CD4-positive, alpha-beta T cell treated with Interleukin-2 at 100 ng/mL for 4 hours (primary cell): ENCODE measurements around the gene MMS22L.
A peak's percentile ranks its signal among the peaks of the same experiment; 100 is the strongest.
"Not testable (repeated sequence)": the region's sequence is repeated elsewhere in the genome, so short reads cannot be mapped to it uniquely, and the experiment has no call there.

ENCODE experiments used
- DNase-seq: peaks from one replicate; pipeline ENCODE4 v3.0.0-alpha.2; 2020; ENCODE audit warnings: low spot score

The MMS22L gene

DNA sequence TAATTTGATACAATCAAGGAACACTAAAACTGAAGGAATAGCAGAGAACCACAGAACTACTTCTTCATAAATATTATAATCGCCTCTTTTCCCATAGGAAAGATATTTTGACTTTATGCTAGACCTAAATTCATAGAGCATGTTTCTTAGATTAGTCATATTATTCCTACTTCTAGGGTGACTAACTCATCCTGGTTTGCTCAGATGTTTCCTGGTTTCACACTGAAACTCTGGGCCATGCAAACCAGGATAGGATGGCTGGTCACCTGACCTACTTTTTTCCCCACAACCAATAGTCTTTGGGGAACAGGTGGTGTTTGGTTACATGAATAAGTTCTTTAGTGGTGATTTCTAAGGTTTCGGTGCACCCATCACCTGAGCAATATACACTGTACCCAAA is 42.8 kb downstream of the MMS22L start:
- DNase-seq, result no peak

DNA sequence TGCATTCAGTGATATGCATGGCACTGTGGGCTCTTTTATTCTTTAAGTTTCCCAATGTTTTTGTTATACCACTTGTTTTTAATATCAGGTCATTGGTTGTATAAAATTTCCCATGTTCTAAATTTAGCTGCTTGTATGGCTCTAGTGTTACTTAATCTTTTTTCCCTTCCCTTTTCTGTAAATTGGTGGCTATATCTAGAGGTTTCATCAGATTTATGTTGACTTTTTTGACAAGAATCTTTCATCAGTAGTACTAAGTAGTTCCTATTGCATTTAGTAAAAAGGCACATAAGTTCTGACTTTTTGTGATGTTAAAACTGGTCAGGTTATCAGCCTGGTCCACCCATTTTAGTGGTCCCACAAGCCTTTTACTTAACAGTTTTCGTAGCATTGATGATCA is 51.1 kb downstream of the MMS22L start:
- DNase-seq, result no peak

DNA sequence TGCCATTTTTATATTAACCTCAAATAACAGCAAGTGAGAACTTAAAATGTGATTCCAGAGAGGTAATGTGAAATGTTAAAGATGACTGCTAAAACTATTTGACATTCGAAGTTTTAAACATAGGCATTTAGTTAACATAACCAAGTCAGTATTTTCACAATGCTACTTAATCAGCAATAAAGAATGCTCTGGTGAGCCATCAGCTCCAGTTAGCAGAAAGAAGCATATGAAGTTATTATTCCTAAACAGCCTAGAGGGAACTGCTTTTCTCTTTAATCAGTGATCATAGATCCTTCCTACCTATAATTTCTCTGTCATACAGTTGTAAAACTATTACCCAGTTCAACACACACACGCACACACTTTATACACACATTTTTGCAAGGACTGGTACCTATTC is 60.1 kb downstream of the MMS22L start:
- DNase-seq, result no peak

DNA sequence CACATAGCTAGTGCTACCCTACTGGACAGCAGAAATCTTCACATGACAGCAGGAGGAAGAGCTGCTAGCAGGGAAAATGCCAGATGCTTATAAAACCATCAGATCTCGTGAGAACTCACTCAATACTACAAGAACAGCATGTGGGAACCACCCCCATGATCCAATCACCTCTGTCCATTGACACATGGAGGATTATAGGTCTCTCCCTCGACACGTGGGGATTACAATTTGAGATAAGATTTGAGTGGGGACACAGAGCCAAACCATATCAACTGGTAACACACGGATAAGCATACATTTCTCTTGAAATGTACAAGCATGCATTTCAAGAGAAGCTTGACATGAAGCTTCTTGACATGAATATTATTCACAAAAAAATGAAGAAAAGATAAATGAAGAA is 64.1 kb downstream of the MMS22L start:
- DNase-seq, result no peak

DNA sequence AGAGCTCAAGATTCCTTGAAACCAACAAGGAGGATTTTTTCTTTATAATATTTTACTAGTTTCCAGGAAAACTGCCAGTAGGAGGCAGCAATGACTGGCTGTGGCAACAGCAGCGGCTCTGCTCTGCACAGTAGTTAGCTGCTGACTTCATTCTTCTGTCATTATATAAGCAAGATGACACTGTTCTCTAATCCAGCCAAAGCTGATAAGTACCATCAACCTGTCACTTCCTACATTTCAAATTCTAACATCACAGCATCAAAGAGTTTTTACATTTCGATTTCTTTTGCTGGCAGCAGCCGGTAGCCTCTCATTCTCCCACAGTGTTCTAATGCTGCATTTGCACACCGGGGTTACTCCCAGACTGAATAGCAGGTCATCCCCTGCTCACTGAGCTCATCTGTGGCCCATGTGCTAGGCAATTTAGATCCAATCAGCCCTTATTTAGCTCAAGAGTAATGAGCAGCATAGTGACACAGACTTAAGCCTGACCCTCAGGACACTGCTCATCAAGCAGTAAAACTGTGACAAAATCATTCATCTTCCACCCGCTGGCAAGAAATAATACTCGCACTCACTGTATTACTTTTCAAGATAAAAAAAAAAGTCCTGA is 67.8 kb downstream of the MMS22L start:
- no peak for DNase-seq

DNA sequence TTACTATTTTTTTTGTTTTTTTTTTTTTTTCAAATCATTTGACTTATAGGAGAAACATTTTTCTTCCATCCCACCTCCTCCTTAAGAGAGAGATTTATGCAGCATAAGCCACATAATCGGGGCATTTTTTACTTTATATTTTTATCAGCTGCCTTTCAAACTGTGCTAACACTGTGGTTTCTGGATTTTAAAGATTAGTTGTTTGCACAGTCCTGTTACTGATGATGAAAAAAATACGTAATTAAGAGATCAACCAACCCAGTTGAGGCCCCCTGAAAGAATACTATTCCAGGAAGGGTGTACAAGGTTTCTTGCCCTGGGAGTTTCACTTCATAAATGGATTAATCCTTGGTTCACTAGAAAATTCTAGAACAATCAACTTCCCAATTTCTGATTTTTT is 68.3 kb downstream of the MMS22L start:
- DNase-seq, result no peak

DNA sequence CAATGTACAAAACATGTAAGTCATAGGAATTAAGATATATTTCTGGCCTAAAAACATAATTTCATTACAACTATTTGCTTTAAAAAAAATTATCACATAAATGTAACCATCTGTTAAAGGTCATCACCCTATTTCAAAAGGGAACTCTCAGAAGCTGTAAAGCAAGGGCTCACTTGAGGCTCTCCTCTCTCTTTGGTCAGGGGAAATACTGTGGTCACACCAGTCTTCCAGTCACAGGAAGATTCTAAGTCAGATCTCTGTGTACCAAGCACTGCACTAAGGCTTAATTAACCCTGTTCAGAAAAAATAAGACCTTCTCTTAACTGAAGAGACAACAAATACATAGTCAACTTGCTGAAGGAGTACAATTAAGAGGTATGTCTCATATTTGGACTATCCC is 75.6 kb downstream of the MMS22L start:
- no peak for DNase-seq

DNA sequence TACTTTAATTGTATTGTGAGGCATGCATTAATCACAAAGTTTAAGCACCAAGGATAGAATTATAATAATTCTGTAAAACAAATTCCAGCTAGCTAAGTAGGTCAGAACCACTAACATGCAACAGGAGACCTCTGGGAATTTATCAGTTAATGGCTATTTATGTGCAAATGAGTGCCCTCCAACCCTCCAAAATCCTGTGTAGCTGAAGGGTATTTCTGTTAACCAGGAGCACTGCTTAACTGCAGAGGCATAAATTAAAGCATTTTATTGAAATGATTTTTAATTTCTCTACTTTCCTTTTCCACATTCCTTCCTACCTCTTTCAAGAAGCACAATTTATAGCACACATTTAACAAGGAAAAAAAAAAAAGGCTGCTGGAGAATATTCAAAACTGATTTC is 77.0 kb downstream of the MMS22L start:
- DNase-seq, result no peak

DNA sequence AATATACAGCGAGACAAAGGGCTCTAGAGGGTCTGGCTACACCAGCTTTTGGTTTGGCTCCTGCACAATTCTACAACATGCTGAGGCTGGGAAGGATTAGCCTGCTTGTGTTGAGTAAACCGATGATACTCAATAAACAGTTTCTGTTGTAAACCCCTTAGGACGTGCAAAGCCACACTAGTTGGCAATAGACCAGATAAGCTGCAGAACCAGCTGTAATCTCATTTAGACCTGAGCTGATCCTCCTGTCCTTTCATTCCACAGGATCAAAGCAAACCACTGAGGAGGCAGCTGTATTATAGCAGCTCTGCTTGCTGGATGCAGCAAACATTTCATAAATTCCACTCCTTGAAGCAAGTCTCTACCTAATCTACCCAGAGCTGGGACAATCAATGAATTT is 79.7 kb downstream of the MMS22L start:
- no peak for DNase-seq

DNA sequence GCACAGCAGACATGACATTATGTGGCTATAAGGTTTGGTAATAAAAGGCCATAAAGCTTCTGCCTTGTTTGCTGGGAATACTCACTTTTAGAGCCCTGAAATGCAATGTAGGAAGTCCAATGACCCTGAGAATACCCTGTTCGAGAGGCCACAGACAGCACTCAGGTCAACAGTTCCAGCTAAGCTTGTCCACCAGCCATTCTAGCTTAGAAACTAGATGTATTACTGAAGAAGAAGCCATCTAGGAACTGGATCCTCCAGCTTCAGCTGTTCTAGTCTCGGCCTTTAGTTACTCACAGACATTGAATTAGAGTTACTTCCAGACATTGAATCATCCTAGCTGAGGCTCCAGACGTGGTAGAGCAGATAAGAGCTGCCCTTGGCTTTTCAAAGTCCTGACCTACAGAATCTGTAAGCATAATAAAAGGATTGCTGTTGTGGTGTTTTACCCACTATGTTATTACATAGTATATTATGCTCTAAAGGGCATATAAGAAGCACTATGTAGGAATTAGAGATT is 84.9 kb downstream of the MMS22L start:
- DNase-seq, result no peak

DNA sequence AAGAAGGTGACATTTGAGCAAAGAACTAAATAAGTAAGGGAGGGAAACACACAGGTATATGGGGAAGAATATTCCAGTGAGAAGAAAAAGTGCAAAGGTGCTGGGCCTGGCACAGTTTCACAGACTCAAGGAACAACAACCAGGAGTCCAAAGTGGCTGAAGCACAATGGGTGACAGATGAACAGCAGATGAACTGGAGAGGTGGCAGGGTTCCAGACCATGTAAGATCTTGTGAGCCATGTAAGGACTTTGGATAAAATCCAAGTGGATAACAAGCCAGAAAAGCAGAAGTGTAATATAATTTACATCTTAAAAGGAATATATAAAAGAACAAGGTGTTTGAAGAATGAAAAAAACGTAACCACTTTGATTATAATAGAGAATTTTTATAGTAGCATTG is 87.9 kb downstream of the MMS22L start:
- no peak for DNase-seq

DNA sequence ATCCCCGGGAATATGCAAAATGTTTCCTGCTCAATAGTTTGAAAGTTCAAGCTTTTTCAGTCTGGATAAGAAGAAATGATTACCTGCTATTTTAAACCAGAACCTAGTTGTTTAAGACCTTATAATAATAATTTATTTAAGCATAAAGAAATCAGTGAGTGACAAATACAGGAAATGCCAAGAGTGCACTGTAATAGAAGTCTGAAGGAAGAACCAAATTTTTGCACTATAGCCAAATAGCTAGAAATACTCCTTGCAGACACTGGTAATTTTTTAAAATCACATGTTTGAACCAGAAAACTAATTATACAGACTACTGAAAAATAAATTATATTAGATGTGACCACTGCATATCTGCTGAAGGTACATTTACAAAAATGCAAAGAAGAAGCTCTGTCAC is 93.2 kb downstream of the MMS22L start:
- DNase-seq, result no peak

DNA sequence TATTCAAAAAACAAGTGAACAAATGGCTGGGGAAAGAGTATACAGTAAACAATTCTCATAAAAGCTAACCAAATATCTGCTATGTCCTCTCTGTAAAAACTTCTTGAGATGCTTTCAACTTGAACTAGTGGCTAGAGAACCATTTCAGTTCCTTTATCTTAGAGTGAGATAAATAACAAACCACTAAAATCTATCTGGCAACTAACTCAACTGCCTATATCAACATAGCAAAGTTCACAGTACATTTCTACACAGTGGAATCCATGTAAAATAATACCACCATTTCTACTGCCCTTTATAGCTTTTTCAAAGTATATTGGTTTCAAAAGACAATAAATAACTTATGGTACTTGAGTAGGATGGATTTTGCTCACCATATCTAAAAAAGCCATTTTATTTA is 95.1 kb downstream of the MMS22L start:
- no peak for DNase-seq

DNA sequence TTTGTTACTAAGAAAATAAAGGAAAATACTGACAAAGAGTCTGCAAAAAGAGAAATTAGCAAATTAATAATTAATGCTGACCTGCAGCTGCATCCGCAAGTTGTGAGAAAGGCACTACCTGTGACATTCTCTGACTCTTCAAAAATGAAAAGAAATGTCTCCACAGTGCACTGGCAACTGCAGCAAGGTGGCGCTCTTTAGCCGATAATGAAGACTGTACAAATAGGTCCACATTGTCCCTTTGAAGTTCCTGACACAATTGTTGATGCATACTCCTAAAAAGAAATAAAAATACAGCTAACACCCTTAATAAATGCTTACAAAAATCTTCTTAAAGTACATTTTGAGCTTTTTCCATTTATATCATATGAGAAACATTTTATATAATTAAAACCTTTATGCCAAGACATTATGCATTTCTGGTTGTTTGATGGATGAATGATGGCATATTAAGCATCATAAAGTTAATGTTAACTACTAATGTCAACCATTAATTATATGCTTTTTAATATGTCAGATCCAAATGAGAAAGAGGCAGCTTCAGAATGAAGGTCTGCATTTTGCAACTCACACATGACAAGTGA is 96.5 kb downstream of the MMS22L start:
- peak; percentile 68 for DNase-seq

DNA sequence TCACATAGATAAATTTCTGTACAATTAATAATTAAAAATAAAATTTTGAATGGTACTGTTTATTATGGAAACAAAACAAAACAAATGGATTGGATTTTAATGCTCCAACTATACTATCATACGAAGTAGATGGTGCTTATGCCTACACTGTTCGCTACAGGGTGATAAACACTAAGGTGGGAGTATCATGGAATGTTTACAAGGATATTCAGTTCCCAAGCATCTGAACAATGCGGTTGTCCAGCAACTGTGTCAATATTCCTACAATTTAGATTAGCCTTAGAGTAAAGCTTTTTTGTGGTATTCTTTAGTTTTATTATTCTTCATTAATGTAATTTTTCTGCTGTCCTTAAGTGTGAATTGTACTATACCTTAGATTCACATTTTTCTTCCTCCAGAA is 105.1 kb downstream of the MMS22L start:
- no peak for DNase-seq

DNA sequence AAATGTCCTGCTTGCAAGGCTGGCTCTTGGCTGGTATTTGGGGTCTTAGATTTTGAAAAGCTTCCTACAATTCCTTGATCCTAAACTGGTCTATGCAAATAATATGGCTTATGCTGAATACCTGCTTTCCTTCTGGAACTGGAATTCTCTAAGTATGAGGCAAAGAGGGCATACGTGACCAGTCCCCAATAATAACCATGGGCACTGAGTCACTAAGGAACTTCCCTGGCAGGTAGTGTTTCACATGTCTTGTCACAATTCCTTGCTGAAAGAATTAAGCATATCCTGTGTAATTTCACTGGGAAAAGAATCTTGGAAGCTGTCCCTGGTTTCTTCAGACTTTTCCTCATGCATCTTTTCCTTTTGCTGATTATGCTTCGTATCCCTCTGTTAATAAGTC is 106.5 kb downstream of the MMS22L start:
- DNase-seq, result no peak

DNA sequence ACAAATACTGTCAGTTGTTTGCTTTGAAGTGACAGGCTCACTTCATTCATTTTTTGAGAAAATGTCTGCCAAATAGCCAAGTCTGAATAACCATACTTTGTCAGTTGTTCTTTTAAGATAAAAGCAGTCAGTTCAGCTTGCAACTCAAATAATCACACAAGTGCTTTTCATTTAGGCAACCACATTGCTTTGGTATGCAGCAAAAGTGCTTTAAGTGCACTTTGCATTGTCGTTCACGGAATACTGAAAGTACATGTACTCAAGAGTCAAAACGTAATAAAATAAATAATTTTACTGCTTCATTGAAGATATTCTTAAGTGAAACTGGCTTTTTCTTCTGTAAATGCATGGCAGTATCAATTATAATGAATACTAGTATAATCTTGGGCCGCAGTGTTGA is 107.2 kb downstream of the MMS22L start:
- DNase-seq, result no peak

DNA sequence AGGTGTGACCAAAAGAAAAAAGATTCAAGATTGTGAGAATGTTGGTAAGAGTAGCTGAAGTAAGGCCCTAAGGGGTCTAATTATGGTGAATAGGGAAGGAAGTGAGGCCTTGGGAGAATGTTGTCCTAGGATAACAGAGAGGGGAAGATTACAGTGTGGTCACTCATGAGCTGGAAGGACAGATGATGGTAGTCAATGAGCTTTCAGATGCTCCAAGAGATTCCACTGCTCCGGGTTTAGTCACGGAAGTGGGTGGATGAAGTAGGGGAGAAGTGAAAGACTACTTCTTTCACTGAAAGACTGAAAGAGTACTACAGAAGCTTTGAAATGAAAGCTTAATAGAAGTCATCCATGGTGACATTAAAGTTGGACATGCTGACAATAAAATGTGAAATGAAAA is 108.5 kb downstream of the MMS22L start:
- no peak for DNase-seq

DNA sequence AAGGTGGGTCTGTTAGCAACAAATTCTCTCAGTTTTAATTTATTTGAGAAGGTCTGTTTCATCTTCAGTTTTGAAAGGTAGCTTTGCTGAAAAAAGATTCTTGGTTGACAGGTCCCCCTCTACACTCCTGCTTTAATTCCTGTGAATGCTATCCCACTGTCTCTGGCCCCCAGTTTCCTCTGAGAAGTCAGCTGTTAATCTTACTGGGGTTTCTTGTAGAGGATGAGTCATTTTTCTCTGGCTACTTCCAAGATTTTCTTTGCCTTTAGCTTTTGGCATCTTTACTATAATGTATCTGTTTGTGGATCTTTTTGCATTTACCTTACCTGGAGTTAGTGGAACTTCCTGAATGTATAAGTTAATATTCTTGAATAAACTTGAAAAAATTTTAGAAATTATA is 122.7 kb downstream of the MMS22L start:
- DNase-seq, result no peak

DNA sequence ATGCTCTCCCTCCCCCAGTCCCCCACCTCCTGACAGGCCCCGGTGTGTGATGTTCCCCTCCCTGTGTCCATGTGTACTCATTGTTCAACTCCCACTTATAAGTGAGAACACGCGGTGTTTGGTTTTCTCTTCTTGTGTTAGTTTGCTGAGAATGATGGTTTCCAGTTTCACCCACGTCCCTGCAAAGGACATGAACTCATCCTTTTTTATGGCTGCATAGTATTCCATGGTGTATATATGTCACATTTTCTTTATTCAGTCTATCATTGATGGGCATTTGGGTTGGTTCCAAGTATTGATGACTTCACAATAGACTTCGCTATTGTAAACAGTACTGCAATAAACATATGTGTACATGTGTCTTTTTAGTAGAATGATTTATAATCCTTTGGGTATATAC is 127.6 kb downstream of the MMS22L start:
- DNase-seq, result not testable (repeated sequence)

DNA sequence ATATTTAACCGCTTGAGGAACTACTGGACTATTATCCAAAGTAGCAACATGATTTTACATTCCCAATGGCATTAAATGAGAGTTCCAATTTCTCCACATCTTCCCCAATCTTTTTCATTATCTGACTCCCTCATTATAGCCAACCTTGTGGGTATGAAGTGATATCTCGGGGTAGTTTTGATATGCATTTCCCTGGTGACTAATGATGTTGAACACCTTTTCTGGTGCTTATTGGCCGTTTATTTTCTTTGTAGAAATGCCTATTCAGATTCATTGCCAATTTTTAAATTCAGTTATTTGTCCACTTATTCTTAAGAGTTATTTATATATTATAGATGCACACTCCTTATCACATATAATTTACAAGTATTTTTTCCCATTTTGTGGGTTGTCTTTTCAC is 129.0 kb downstream of the MMS22L start:
- DNase-seq, result no peak

DNA sequence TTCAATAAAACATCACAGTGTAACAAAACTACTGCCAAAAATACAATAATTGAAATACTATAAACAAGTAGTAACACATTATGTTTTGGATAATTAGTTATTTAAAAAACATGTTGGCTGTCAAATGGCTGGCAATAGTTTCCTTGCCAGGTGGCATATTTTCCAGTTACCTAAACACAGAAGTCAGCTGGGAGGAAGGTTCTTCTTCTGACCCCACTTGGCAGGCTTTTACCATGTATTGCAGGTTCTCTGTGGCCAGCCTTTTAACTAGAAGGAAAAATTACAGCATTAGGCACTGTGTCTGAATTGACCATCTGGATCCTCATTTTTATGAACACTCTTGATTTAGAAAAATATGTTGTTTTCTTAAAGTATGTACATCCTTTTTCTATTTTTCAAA is 131.4 kb downstream of the MMS22L start:
- DNase-seq, result no peak

DNA sequence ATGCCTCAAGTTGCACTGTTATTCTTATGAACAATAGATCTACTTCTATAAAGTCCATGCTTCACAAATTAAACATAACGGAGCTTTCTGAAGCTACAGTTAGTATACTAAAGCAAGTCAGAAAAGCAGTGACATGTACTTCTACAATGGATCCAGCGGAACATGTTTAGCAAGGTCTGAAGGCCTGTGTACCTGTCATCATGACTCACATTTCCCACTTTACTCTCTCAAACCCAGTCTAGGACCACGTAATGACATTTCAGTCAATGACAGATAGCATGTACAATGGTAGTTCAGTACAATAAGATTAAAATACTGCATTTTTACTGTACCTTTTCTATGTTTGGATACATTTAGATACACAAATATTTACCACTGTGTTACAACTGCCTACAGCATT is 132.1 kb downstream of the MMS22L start:
- no peak for DNase-seq

DNA sequence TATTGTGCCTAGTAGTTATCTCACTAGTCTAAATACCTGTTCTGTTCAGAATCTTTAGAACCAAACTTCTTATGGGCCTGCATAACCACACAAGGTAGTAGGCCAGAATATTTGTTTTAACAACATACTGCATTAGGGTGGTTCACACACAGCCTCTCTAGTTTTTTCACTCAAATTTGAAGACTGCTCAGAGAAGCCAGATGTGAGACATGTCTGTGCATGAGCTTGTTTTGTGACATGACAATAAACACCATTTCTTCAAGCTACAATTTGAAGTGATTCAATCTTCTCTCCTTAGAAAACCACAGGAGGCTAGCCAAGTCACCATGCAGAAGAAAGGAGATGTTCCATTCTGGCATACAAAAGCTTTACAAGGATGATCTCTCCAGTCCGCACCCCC is 135.6 kb downstream of the MMS22L start:
- no peak for DNase-seq
